Nephron (organoid): Measurements from ENCODE around the gene ARHGEF4.

ENCODE experiments used
- H3K27ac Mint-ChIP-seq, 3 experiments: 2 replicates each; pipeline ENCODE4 v1.8.0; 2020; ENCODE audit warnings: mixed read lengths in 3 of 3, mild to moderate bottlenecking in 2 of 3, moderate library complexity in 1 of 3
- H3K27me3 Mint-ChIP-seq: 2 replicates; pipeline ENCODE4 v1.8.0; 2021; ENCODE audit warnings: low read depth, mild to moderate bottlenecking, moderate library complexity, mixed read lengths
- H3K36me3 Mint-ChIP-seq: 2 replicates; pipeline ENCODE4 v1.8.0; 2020; ENCODE audit warnings: low read depth, mixed read lengths
- H3K4me1 Mint-ChIP-seq: 2 replicates; pipeline ENCODE4 v1.8.0; 2020; ENCODE audit warnings: mixed read lengths
- H3K4me3 Mint-ChIP-seq, 3 experiments: 2 replicates each; pipeline ENCODE4 v1.8.0; 2020; ENCODE audit warnings: mild to moderate bottlenecking in 3 of 3, mixed read lengths in 3 of 3, moderate library complexity in 2 of 3
- H3K9me3 Mint-ChIP-seq: 2 replicates; pipeline ENCODE4 v1.8.0; 2020; ENCODE audit warnings: mixed read lengths
- TF ChIP-seq, protein P1 (sequence below), 3 experiments: fragments of 200-600 bp; sonication (generic); IDR thresholded peaks; one replicate each; pipeline ENCODE4 v1.5.0; 2021; ENCODE audit warnings: antibody characterized with exemption in 3 of 3; ENCODE audit not compliant: unreplicated experiment in 3 of 3

Gene ARHGEF4

DNA sequence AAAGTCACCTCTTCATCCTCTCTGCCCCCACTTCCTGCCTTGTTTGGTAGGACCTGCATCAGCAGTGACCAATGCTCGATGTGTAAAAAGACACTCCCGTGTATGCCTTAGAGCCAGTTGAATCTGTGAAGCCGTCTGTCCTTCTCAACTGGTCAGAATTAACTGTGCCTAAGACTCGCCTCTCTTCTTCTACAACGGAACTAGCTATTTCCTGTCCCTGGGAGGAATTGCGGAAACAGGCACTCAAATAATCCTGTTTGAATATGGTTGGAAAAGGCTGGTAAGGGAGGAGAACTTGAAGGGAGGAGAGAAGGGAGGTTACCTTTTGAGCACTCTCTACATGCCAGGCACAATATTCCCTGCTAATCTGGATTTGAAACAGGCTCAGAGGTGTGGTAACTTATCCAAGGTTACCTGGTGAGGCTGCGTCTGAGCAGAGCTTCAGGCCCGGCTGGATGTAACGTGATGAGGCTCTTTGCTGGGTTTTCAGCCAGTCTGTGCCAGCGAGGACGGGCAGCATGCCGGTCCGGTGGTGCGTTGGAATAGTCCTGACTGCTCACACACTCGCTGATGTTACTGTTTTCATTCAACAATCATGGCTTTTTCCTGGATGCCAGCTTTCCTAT lies 129.5 kb downstream of the ARHGEF4 start:
- peaks cover 9% of the 10 kb centered on the region for H3K4me1 Mint-ChIP-seq
- H3K27me3 Mint-ChIP-seq: peaks cover 75% of the 10 kb centered on the region
- TF ChIP-seq, protein P1, sequence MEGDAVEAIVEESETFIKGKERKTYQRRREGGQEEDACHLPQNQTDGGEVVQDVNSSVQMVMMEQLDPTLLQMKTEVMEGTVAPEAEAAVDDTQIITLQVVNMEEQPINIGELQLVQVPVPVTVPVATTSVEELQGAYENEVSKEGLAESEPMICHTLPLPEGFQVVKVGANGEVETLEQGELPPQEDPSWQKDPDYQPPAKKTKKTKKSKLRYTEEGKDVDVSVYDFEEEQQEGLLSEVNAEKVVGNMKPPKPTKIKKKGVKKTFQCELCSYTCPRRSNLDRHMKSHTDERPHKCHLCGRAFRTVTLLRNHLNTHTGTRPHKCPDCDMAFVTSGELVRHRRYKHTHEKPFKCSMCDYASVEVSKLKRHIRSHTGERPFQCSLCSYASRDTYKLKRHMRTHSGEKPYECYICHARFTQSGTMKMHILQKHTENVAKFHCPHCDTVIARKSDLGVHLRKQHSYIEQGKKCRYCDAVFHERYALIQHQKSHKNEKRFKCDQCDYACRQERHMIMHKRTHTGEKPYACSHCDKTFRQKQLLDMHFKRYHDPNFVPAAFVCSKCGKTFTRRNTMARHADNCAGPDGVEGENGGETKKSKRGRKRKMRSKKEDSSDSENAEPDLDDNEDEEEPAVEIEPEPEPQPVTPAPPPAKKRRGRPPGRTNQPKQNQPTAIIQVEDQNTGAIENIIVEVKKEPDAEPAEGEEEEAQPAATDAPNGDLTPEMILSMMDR (IDR thresholded peaks at IDR 0.05; ENCODE audit: unreplicated experiment in 3 of 3): no peak
- H3K27ac Mint-ChIP-seq: no peak overlapping the region
- peak overlapping the region in 2 of 3 experiments; percentile 8 to 25 for H3K4me3 Mint-ChIP-seq
- peaks cover 5% of the 10 kb centered on the region for H3K9me3 Mint-ChIP-seq
- no peaks in the 10 kb centered on the region for H3K36me3 Mint-ChIP-seq

DNA sequence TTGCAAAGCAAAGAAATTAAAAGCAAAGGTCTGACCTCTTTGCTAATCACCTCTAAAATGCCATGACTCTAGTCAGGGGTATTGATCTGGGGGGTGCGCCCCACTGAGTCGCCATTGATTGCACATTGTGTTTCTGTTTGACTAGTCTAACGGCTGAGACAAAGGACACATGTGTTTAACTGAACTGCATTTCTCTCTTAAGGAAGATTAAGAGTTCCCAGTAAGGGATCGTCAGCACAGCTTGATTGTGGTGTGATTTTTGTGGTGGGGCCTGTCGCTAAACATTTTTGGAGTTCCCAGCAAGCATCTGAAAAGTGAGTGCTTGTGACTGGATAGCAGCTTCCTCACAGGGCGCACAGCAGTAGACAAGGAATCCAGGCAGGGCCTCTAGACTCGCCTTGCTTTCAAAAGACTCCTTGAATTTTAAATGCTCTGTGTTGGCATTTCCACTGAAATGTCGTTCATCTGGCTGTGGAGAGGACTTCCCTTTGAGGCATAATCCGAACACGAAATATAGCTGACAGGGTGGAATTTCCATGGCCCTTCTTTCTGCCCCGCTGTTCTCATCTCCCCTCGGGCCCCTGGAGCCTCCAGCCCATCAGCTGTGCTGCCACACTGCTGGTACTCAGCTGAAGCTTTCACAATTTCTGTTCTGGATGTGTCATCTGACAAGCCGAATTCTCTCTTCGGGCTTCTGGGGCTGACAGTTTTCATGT lies 130.2 kb downstream of the ARHGEF4 start:
- H3K9me3 Mint-ChIP-seq: peaks cover 3% of the 10 kb centered on the region
- TF ChIP-seq, protein P1 (IDR thresholded peaks at IDR 0.05; ENCODE audit: unreplicated experiment in 3 of 3): no peak
- peaks cover 9% of the 10 kb centered on the region for H3K4me1 Mint-ChIP-seq
- no peaks in the 10 kb centered on the region for H3K36me3 Mint-ChIP-seq
- no peak overlapping the region for H3K4me3 Mint-ChIP-seq
- peaks cover 72% of the 10 kb centered on the region for H3K27me3 Mint-ChIP-seq
- no peak overlapping the region for H3K27ac Mint-ChIP-seq

DNA sequence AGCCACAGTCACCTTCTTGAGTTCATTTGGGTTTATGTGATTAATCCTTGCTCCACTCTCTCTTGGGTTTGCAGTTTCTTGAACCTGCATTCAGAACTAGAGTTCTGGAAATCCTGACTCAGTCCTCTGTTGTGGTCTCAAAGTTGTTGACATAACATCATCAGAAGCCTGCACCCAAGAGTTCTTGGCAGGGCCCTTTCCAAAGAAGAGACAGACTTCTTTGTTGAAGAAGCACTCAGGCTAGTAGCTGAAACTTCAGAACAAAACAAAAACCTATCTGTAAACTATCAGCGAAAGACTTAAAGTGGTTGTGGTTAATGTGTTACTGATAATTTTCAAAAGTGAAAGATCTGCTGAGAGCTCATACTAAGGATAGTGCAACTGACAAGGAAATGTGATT lies 135.7 kb downstream of the ARHGEF4 start:
- Mint-ChIP-seq H3K27me3 (peaks cover 24% of the 10 kb centered on the region), H3K36me3 (no peaks in the 10 kb centered on the region), H3K27ac (no peak overlapping the region), H3K4me1 (no peaks in the 10 kb centered on the region), H3K9me3 (no peaks in the 10 kb centered on the region), H3K4me3 (no peak overlapping the region)
- TF ChIP-seq, protein P1 (IDR thresholded peaks at IDR 0.05; ENCODE audit: unreplicated experiment in 3 of 3): no peak

DNA sequence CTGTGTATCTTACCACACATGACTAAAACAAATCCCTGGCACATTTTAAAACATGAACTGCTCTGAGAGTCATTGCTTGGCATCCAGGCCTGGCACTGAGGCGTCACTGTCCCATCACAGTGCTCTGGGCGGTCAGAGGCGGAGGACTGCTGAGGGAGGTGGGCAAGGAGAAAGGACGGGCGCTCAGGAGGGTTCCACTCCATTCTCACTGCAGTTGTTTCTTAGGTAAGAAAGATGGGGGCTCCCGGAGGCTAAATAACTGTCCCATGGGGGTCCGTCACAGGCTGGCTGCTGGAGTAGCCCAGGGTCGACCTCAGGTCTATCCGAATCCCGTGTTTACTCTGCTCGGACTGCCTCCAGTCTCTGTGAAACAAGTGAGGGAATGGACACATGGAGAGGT lies 139.0 kb downstream of the ARHGEF4 start:
- peaks cover 10% of the 10 kb centered on the region for H3K27me3 Mint-ChIP-seq
- no peaks in the 10 kb centered on the region for H3K4me1 Mint-ChIP-seq
- H3K27ac Mint-ChIP-seq: no peak overlapping the region
- TF ChIP-seq, protein P1 (IDR thresholded peaks at IDR 0.05; ENCODE audit: unreplicated experiment in 3 of 3): no peak
- H3K4me3 Mint-ChIP-seq: no peak overlapping the region
- no peaks in the 10 kb centered on the region for H3K36me3 Mint-ChIP-seq
- no peaks in the 10 kb centered on the region for H3K9me3 Mint-ChIP-seq

DNA sequence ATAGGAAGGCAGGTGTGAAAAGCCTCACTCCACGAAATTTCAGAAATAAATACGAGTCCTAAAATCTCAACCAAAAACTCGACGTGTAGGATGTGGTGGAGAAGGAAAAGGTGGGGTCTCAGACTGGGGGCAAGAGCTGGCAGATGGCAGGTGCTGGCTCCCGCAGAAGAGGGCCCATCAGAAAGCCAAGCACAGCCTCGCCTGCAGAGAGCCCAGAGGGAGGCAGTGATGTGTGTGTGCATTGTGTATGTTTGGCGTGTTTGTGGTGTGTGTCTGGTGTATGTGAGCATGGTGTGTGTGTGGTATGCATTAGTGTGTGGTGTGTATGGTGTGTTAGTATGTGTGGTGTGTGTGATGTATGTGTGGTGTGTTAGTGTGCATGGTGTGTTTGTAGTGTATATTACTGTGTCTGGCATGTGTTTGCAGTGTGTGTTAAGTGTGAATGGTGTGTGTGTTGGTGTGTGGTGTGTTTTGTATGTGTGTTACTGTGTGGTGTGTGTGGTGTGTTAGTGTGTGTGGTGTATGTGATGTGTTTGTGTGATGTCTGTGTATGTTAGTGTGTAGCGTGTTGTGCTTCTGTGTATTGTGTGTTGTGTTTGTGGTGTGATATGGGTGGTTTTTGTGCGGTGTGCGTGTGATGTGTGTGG lies 140.0 kb downstream of the ARHGEF4 start:
- no peaks in the 10 kb centered on the region for H3K36me3 Mint-ChIP-seq

More for the DNA sequence above, 140.0 kb downstream of the ARHGEF4 start:
- no peak overlapping the region for H3K4me3 Mint-ChIP-seq
- H3K4me1 Mint-ChIP-seq: no peaks in the 10 kb centered on the region
- TF ChIP-seq, protein P1 (IDR thresholded peaks at IDR 0.05; ENCODE audit: unreplicated experiment in 3 of 3): no peak
- H3K27ac Mint-ChIP-seq: no peak overlapping the region
- H3K27me3 Mint-ChIP-seq: peaks cover 3% of the 10 kb centered on the region
- H3K9me3 Mint-ChIP-seq: no peaks in the 10 kb centered on the region
